Measurements from ENCODE around the gene ANKS4B. TPM values are rescaled to one million over a fixed set of nuclear protein-coding genes. Genes with fewer than 3 reads are reported as not detected.
"Not testable (repeated sequence)": the region's sequence is repeated elsewhere in the genome, so short reads cannot be mapped to it uniquely, and the experiment has no call there.

The ANKS4B gene
- polyA plus RNA-seq, 1 donor from 2014 or later, result not detected

- Histone ChIP-seq H3K27ac (ENCODE audit: low read length) (no peak overlapping the region), H3K4me2 (ENCODE audit: low read length) (no peak overlapping the region), H3K36me3 (ENCODE audit: insufficient read depth, low read length) (no peaks in the 10 kb centered on the region), H2AFZ (ENCODE audit: low read depth, low read length) (no peak overlapping the region), H3K9ac (ENCODE audit: low read length) (no peak overlapping the region), H3K79me2 (replicated peaks; ENCODE audit: insufficient read depth, low read length) (no peaks in the 10 kb centered on the region), H3K9me3 (ENCODE audit: low read length) (no peaks in the 10 kb centered on the region), H3K4me3 (ENCODE audit: low read length) (no peak overlapping the region), H4K20me1 (ENCODE audit: insufficient read depth) (no peaks in the 10 kb centered on the region), H3F3A (ENCODE audit: insufficient read depth, low read length, poor library complexity, severe bottlenecking) (no peaks in the 10 kb centered on the region), H3K9me2 (ENCODE audit: insufficient read depth, low read length) (no peaks in the 10 kb centered on the region), H3K27me3 (ENCODE audit: insufficient read depth, low read depth, low read length) (no peaks in the 10 kb centered on the region)
- TF ChIP-seq POLR2AphosphoS5 (IDR thresholded peaks at IDR 0.05) (no peak), REST (IDR thresholded peaks at IDR 0.05; ENCODE audit: borderline replicate concordance) (no peak), EZH2 (IDR thresholded peaks at IDR 0.05; ENCODE audit: borderline replicate concordance, insufficient read depth, low read length, poor library complexity, severe bottlenecking) (no peak), SMC3 (conservative IDR thresholded peaks at IDR 0.05; ENCODE audit: poor library complexity) (no peak), MXI1 (conservative IDR thresholded peaks at IDR 0.05; ENCODE audit: poor library complexity, severe bottlenecking) (no peak), EP300 (conservative IDR thresholded peaks at IDR 0.05; ENCODE audit: poor library complexity, severe bottlenecking) (no peak), CTCF (IDR thresholded peaks at IDR 0.05; ENCODE audit: poor library complexity, severe bottlenecking) (no peak), RAD21 (conservative IDR thresholded peaks at IDR 0.05) (no peak), TAF1 (IDR thresholded peaks at IDR 0.05; ENCODE audit: low read depth) (no peak)
These were observed 40.5 kb upstream of the ANKS4B start for GRCh38 chr16:21192991-21193390.

GRCh38 chr16:21194771-21195301 lies 38.7 kb upstream of the ANKS4B start:
- Histone ChIP-seq H3K4me3 (ENCODE audit: low read length) (no peak overlapping the region), H3K9ac (ENCODE audit: low read length) (no peak overlapping the region), H3K9me2 (ENCODE audit: insufficient read depth, low read length) (no peaks in the 10 kb centered on the region), H3K4me2 (ENCODE audit: low read length) (no peak overlapping the region), H2AFZ (ENCODE audit: low read depth, low read length) (no peak overlapping the region), H3K79me2 (replicated peaks; ENCODE audit: insufficient read depth, low read length) (no peaks in the 10 kb centered on the region), H3K27me3 (ENCODE audit: insufficient read depth, low read depth, low read length) (no peaks in the 10 kb centered on the region), H3K27ac (ENCODE audit: low read length) (no peak overlapping the region), H4K20me1 (ENCODE audit: insufficient read depth) (no peaks in the 10 kb centered on the region), H3F3A (ENCODE audit: insufficient read depth, low read length, poor library complexity, severe bottlenecking) (no peaks in the 10 kb centered on the region), H3K36me3 (ENCODE audit: insufficient read depth, low read length) (no peaks in the 10 kb centered on the region), H3K9me3 (ENCODE audit: low read length) (no peaks in the 10 kb centered on the region)
- TF ChIP-seq POLR2AphosphoS5 (IDR thresholded peaks at IDR 0.05) (no peak), REST (IDR thresholded peaks at IDR 0.05; ENCODE audit: borderline replicate concordance) (no peak), SMC3 (conservative IDR thresholded peaks at IDR 0.05; ENCODE audit: poor library complexity) (no peak), RAD21 (conservative IDR thresholded peaks at IDR 0.05) (no peak), CTCF (IDR thresholded peaks at IDR 0.05; ENCODE audit: poor library complexity, severe bottlenecking) (no peak), MXI1 (conservative IDR thresholded peaks at IDR 0.05; ENCODE audit: poor library complexity, severe bottlenecking) (no peak), EZH2 (IDR thresholded peaks at IDR 0.05; ENCODE audit: borderline replicate concordance, insufficient read depth, low read length, poor library complexity, severe bottlenecking) (no peak), EP300 (conservative IDR thresholded peaks at IDR 0.05; ENCODE audit: poor library complexity, severe bottlenecking) (no peak)

- H2AFZ ChIP-seq (ENCODE audit: low read depth, low read length); H3K4me2 ChIP-seq (ENCODE audit: low read length); H3K27ac ChIP-seq (ENCODE audit: low read length): not testable (repeated sequence)
These were observed 38.2 kb upstream of the ANKS4B start for GRCh38 chr16:21195330-21195729.

More at GRCh38 chr16:21195330-21195729, 38.2 kb upstream of the ANKS4B start:
- not testable (repeated sequence) for H3K79me2 ChIP-seq (replicated peaks; ENCODE audit: insufficient read depth, low read length); H3F3A ChIP-seq (ENCODE audit: insufficient read depth, low read length, poor library complexity, severe bottlenecking); H3K4me3 ChIP-seq (ENCODE audit: low read length); H3K36me3 ChIP-seq (ENCODE audit: insufficient read depth, low read length); H3K9me2 ChIP-seq (ENCODE audit: insufficient read depth, low read length); H3K9me3 ChIP-seq (ENCODE audit: low read length); H4K20me1 ChIP-seq (ENCODE audit: insufficient read depth); H3K27me3 ChIP-seq (ENCODE audit: insufficient read depth, low read depth, low read length); H3K9ac ChIP-seq (ENCODE audit: low read length)
